ENCODE measurements around the gene LRP2BP.

LRP2BP gene

DNA sequence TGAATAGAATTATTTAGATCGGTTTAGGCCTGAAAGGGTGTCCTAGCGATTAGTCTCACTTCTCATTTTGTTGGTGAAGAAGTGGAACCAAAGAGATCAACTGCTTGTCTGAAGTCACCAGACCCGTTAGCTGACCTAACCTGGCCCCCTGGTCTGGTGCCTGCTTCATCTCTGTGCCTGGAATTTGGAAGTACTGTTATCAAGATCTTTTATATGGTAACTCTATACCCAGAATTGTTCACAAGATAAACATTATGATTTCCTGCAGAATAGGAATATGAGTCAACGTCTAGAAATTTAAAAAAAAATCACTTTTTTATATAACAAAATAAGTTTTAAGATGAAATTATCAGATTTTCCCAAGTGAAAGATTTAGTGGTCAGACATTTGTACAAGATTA, 37.2 kb downstream of the LRP2BP start:
- no peaks in the 10 kb centered on the region for H4K20me1 ChIP-seq (ENCODE audit: insufficient read depth, low read length)
- no peak overlapping the region for H3K4me3 ChIP-seq (ENCODE audit: low read length)
- no peaks in the 10 kb centered on the region for H3K79me2 ChIP-seq (ENCODE audit: low read length)
- H3K36me3 ChIP-seq (replicated peaks; ENCODE audit: insufficient read depth, low read length): peaks cover 10% of the 10 kb centered on the region; the same call in 1 of the 2 replicates
- H3K4me2 ChIP-seq (ENCODE audit: low read depth, low read length): no peak overlapping the region
- H3K4me1 ChIP-seq (ENCODE audit: low read length): peaks cover 30% of the 10 kb centered on the region
- no peak overlapping the region for H3K27ac ChIP-seq (ENCODE audit: low read length)
- DNase-seq: no peak
- no peak overlapping the region for H3K9ac ChIP-seq (ENCODE audit: low read length)
- TF ChIP-seq EZH2phosphoT487 (IDR thresholded peaks at IDR 0.05; ENCODE audit: low read length): no peak
- TF ChIP-seq, protein P1, sequence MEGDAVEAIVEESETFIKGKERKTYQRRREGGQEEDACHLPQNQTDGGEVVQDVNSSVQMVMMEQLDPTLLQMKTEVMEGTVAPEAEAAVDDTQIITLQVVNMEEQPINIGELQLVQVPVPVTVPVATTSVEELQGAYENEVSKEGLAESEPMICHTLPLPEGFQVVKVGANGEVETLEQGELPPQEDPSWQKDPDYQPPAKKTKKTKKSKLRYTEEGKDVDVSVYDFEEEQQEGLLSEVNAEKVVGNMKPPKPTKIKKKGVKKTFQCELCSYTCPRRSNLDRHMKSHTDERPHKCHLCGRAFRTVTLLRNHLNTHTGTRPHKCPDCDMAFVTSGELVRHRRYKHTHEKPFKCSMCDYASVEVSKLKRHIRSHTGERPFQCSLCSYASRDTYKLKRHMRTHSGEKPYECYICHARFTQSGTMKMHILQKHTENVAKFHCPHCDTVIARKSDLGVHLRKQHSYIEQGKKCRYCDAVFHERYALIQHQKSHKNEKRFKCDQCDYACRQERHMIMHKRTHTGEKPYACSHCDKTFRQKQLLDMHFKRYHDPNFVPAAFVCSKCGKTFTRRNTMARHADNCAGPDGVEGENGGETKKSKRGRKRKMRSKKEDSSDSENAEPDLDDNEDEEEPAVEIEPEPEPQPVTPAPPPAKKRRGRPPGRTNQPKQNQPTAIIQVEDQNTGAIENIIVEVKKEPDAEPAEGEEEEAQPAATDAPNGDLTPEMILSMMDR (IDR thresholded peaks at IDR 0.05; ENCODE audit: low read length): no peak
- no peak for TF ChIP-seq EZH2 (optimal IDR thresholded peaks at IDR 0.05; ENCODE audit: low read depth, low read length)
- H3K27me3 ChIP-seq (replicated peaks; ENCODE audit: insufficient read depth, low read length): no peaks in the 10 kb centered on the region
- peaks cover 23% of the 10 kb centered on the region for H3F3A ChIP-seq (ENCODE audit: insufficient read depth, low read length)
- H2AFZ ChIP-seq (ENCODE audit: low read length): no peak overlapping the region
- H3K9me3 ChIP-seq (replicated peaks; ENCODE audit: insufficient read depth, low read length): no peaks in the 10 kb centered on the region
- no peaks in the 10 kb centered on the region for H3K9me2 ChIP-seq (replicated peaks; ENCODE audit: insufficient read depth, low read length)

DNA sequence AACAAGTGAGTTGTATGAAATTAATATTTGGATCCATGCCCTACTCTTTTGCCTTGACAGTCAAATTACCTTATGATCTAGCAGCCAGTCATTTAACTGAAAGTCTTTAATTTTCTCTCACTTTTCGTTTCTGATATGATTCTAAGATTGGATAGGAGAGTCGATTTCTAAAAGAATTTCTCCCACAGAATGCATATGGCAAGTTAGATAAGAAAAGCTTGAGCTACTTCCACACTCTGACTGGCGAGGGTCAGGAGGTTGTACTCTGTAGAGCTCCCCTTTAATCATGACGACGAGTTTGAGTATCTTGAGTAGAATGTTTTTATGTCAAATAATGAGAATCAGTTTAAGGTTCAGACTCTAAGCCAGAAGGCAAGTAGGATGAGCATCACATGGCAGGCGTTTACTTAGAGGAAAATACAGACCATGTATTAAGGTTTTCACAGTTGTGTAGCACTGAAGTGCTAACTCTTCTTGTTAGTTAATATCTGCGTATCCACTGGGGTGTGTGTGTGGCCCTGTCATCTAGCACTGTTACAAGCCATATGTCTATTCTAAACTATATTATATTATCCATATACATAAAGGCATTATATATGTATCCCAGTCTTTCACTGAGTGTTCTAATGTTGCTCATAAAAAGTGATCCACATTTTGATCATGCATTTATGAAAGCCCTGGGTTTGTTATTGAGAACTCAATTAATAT, 37.8 kb downstream of the LRP2BP start:
- Histone ChIP-seq H3K9me3 (replicated peaks; ENCODE audit: insufficient read depth, low read length) (no peaks in the 10 kb centered on the region), H3K27ac (ENCODE audit: low read length) (no peak overlapping the region), H3K36me3 (replicated peaks; ENCODE audit: insufficient read depth, low read length) (peaks cover 10% of the 10 kb centered on the region; the same call in 1 of the 2 replicates), H3K4me2 (ENCODE audit: low read depth, low read length) (no peak overlapping the region), H3K9me2 (replicated peaks; ENCODE audit: insufficient read depth, low read length) (no peaks in the 10 kb centered on the region), H2AFZ (ENCODE audit: low read length) (no peak overlapping the region), H3F3A (ENCODE audit: insufficient read depth, low read length) (peaks cover 22% of the 10 kb centered on the region), H3K9ac (ENCODE audit: low read length) (no peak overlapping the region), H4K20me1 (ENCODE audit: insufficient read depth, low read length) (no peaks in the 10 kb centered on the region), H3K27me3 (replicated peaks; ENCODE audit: insufficient read depth, low read length) (no peaks in the 10 kb centered on the region), H3K4me3 (ENCODE audit: low read length) (no peak overlapping the region), H3K79me2 (ENCODE audit: low read length) (0 out of 2 replicates have a peak, but pooled peaks cover 4% of the 10 kb centered on the region), H3K4me1 (ENCODE audit: low read length) (peaks cover 30% of the 10 kb centered on the region)
- TF ChIP-seq EZH2phosphoT487 (IDR thresholded peaks at IDR 0.05; ENCODE audit: low read length): no peak
- TF ChIP-seq, protein P1 (IDR thresholded peaks at IDR 0.05; ENCODE audit: low read length): no peak
- TF ChIP-seq EZH2 (optimal IDR thresholded peaks at IDR 0.05; ENCODE audit: low read depth, low read length): no peak
- no peak for DNase-seq

GRCh38 chr4:185357211-185357610, 38.5 kb downstream of the LRP2BP start:
- H2AFZ ChIP-seq (ENCODE audit: low read length): no peak overlapping the region
- H3K9me3 ChIP-seq (replicated peaks; ENCODE audit: insufficient read depth, low read length): no peaks in the 10 kb centered on the region
- peaks cover 32% of the 10 kb centered on the region for H3K4me1 ChIP-seq (ENCODE audit: low read length)
- H3K9ac ChIP-seq (ENCODE audit: low read length): no peak overlapping the region
- peaks cover 10% of the 10 kb centered on the region; the same call in 1 of the 2 replicates for H3K36me3 ChIP-seq (replicated peaks; ENCODE audit: insufficient read depth, low read length)
- H3K79me2 ChIP-seq (ENCODE audit: low read length): 0 out of 2 replicates have a peak, but pooled peaks cover 4% of the 10 kb centered on the region
- H3K9me2 ChIP-seq (replicated peaks; ENCODE audit: insufficient read depth, low read length): no peaks in the 10 kb centered on the region
- H4K20me1 ChIP-seq (ENCODE audit: insufficient read depth, low read length): no peaks in the 10 kb centered on the region
- H3K27me3 ChIP-seq (replicated peaks; ENCODE audit: insufficient read depth, low read length): no peaks in the 10 kb centered on the region
- no peak for DNase-seq
- no peak overlapping the region for H3K4me2 ChIP-seq (ENCODE audit: low read depth, low read length)
- H3F3A ChIP-seq (ENCODE audit: insufficient read depth, low read length): peaks cover 24% of the 10 kb centered on the region
- H3K4me3 ChIP-seq (ENCODE audit: low read length): no peak overlapping the region
- H3K27ac ChIP-seq (ENCODE audit: low read length): no peak overlapping the region
- TF ChIP-seq, protein P1 (IDR thresholded peaks at IDR 0.05; ENCODE audit: low read length): no peak
- TF ChIP-seq EZH2phosphoT487 (IDR thresholded peaks at IDR 0.05; ENCODE audit: low read length) (no peak), EZH2 (optimal IDR thresholded peaks at IDR 0.05; ENCODE audit: low read depth, low read length) (no peak)

Measured in MM.1S (cell line).